Adipocyte (in vitro differentiated cells): ENCODE data around the gene MAN2B2.
"Not testable (repeated sequence)": the region's sequence is repeated elsewhere in the genome, so short reads cannot be mapped to it uniquely, and the experiment has no call there.

ENCODE experiments used
- DNase-seq: peaks from one replicate; pipeline ENCODE4 v3.0.0-alpha.2; 2015; ENCODE audit warnings: low read depth
- H3K27me3 ChIP-seq: replicated peaks from 2 replicates; pipeline ENCODE4 v1.7.0; 2013; ENCODE audit warnings: mild to moderate bottlenecking, low read length, moderate library complexity; ENCODE audit not compliant: control insufficient read depth, insufficient read depth
- H3K36me3 ChIP-seq: 2 replicates; pipeline ENCODE4 v1.7.0; 2013; ENCODE audit warnings: low read length, mild to moderate bottlenecking, moderate library complexity; ENCODE audit not compliant: control insufficient read depth, insufficient read depth, severe bottlenecking
- H3K4me1 ChIP-seq: 2 replicates; pipeline ENCODE4 v1.7.0; 2013; ENCODE audit warnings: mild to moderate bottlenecking, low read length, moderate library complexity; ENCODE audit not compliant: control insufficient read depth, insufficient read depth
- H3K4me3 ChIP-seq: 2 replicates; pipeline ENCODE4 v1.7.0; 2013; ENCODE audit warnings: mild to moderate bottlenecking, low read length, moderate library complexity
- H3K9ac ChIP-seq: 2 replicates; pipeline ENCODE4 v1.7.0; 2013; ENCODE audit warnings: mild to moderate bottlenecking, low read length, moderate library complexity
- H3K9me3 ChIP-seq: 2 replicates; pipeline ENCODE4 v1.7.0; 2013; ENCODE audit warnings: mild to moderate bottlenecking, low read length, moderate library complexity; ENCODE audit not compliant: control insufficient read depth

MAN2B2 gene

DNA sequence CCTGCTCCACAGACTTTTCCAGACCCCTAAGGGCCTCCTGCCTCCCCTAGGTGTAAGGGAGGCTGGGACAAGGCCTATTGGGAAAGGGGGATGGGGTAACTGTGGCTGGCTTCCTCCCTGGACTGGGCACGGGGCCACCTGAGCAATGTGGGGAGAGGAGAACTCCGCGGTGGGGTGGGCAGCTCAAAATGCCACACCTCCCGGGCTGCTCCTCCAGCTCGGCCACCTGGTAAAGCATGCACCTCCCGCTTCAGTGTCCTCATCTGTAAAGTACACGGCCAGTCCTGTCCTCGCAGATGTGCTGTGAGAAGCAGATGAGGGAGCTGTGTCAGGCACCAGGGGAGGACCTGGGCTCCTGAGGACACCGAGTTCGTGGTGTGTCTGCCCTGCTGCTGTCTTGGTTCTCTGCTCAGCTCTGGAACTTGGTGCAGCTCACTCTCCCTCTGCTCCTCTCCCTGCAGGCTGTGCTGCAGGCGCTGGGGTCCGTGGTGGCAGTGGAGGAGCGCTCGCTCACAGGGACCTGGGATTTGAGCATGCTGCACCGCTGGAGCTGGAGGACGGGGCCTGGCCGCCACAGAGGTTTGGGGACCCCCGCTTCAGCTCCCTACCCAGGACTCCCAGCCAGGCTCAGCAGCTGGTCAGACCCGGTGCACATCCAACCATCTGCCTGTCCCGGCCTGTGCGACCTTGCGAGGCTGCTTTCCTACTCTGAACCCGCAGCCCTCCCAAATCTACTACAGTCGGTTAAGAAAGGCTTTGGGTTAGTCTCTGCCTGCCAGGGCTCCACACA is 44.7 kb downstream of the MAN2B2 start:
- Histone ChIP-seq H3K4me3 (no peak overlapping the region), H3K27me3 (no peaks in the 10 kb centered on the region), H3K36me3 (peaks cover 35% of the 10 kb centered on the region), H3K9me3 (no peaks in the 10 kb centered on the region), H3K4me1 (no peaks in the 10 kb centered on the region), H3K9ac (no peak overlapping the region)
- no peak for DNase-seq

DNA sequence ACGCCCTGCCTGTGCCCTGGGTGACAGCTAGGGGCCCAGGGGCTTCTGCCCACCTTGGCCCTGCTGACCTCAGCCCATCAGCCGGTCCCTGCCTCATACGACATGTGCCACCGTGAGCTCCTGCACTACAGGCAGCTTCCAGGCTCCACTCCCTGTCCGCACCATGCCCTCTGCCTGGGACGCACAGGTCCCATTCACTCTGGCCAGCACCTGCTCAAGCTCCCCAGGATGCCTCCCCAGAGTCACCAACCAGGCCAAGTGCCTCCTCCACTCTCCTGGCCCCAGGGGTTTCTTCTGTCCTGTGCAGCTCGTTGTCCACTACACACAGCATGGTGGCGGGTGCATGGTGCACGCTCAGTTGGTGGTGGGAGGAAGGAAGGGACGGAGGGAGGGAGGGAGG is 45.3 kb downstream of the MAN2B2 start:
- H3K9me3 ChIP-seq: no peaks in the 10 kb centered on the region
- peaks cover 32% of the 10 kb centered on the region for H3K36me3 ChIP-seq
- H3K4me1 ChIP-seq: no peaks in the 10 kb centered on the region
- no peaks in the 10 kb centered on the region for H3K27me3 ChIP-seq
- DNase-seq: no peak
- no peak overlapping the region for H3K4me3 ChIP-seq
- no peak overlapping the region for H3K9ac ChIP-seq

DNA sequence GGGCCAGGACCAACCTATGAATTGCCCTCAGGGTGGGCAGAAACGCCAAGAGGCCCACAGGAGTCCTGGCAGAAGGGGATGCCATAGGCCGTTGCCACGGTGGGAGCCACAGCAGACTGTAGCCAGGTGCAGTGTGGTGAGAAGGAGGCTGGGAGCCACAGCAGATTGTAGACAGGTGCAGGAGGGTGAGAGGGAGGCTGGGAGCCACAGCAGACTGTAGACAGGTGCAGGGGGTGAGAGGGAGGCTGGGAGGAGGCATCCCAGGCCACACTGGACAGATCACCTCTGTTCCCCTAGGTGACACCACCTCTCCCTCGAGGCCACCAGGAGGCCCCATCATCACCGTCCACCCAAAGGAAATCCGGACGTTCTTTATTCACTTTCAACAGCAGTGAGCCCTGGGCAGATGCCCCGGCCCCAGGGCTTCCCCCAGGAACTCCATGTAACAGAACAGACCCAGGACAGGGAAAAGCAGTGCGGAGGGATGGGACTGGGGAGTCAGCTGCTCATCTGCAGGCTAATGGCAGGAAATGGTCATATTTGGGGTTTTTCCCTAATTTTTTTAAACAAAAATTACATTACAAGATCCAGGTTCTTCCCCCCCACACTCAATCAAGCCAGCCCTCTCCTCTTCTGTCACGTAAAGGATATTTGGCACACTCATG is 46.0 kb downstream of the MAN2B2 start:
- no peak overlapping the region for H3K4me3 ChIP-seq
- no peaks in the 10 kb centered on the region for H3K4me1 ChIP-seq
- DNase-seq: no peak
- H3K9ac ChIP-seq: no peak overlapping the region
- H3K9me3 ChIP-seq: no peaks in the 10 kb centered on the region
- H3K36me3 ChIP-seq: peaks cover 29% of the 10 kb centered on the region
- no peaks in the 10 kb centered on the region for H3K27me3 ChIP-seq

DNA sequence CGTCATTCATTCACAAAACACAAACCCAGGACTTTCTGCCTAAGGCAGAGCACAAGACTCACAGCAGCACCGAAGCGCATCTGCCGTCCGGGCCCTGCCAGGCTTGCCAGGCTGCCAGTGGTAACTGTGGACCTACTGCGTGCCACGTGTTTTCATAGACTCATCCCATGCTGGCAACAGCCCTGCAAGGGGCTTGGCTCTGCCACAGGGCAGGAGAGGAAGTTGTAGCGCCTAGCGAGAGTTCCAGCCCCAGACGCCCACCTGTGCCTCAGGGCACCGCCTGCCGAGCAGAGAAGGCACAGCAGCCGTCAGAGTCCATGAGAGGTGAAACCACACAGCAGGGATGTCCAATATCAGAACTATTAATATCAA is 46.6 kb downstream of the MAN2B2 start:
- H3K4me1 ChIP-seq: no peaks in the 10 kb centered on the region
- peaks cover 24% of the 10 kb centered on the region for H3K36me3 ChIP-seq
- DNase-seq: no peak
- no peak overlapping the region for H3K4me3 ChIP-seq
- H3K9ac ChIP-seq: no peak overlapping the region
- no peaks in the 10 kb centered on the region for H3K27me3 ChIP-seq
- no peaks in the 10 kb centered on the region for H3K9me3 ChIP-seq

DNA sequence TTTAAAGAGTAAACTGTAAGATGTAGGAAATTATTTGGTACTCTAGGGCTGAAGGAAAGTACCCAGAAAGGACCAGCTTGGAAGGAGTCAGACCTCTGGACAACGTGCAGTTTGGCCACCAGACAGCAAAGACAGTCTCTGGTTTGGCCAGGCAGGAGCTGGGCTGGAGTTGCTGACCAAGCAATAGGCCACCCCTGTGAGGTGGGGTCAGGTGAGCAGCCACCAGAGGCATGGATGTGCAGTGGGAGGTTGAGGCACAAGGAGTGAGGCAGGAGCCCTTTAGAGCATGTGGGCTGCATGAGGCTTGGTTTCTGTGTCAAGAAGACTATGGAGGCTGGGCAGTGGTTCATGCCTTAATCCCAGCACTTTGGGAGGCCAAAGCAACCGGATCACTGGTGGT is 47.8 kb downstream of the MAN2B2 start:
- no peak overlapping the region for H3K4me3 ChIP-seq
- no peaks in the 10 kb centered on the region for H3K9me3 ChIP-seq
- no peaks in the 10 kb centered on the region for H3K27me3 ChIP-seq
- peaks cover 19% of the 10 kb centered on the region for H3K36me3 ChIP-seq
- no peak for DNase-seq
- no peak overlapping the region for H3K9ac ChIP-seq
- H3K4me1 ChIP-seq: no peaks in the 10 kb centered on the region

DNA sequence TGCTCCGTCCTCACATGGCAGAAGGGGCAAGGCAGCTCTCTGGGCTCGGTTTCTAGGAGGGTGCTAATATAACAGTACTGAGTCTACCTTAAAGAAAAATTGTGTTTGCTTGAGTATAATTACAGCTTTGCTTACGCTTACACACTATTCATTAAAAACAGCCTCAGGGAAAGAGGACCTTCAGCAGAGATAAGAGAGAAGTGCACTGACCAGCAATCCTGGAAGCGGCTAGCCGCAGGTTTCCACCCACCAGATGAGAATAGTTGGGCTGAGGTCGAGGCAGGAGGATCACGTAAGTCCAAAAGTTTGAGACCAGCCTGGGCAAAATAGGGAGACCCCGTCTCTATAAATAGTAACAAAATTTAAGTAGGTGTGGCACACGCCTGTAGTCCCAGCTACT is 50.3 kb downstream of the MAN2B2 start:
- Histone ChIP-seq H3K4me1 (no peaks in the 10 kb centered on the region), H3K9ac (no peak overlapping the region), H3K27me3 (no peaks in the 10 kb centered on the region), H3K4me3 (no peak overlapping the region), H3K9me3 (no peaks in the 10 kb centered on the region), H3K36me3 (peaks cover 2% of the 10 kb centered on the region)
- no peak for DNase-seq

DNA sequence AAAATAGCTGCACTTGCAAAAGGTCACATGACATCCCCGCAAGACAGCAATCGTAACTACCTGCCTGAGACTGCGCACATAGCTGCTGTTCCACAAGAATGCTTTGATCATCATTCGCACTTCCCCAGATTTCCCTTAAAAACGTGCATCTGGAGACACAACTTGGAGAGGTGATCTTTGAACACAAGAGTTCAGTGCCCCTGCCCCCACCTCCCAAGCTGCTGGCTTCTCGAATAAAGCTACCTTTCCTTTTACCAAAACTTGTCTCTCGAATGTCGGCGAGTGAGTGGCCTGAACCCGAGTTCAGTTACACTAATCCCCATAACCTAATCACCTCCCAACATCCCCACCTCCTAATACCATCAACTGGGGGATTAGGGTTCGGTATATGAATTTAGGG is 51.1 kb downstream of the MAN2B2 start:
- DNase-seq: no peak
- no peaks in the 10 kb centered on the region for H3K9me3 ChIP-seq
- H3K27me3 ChIP-seq: no peaks in the 10 kb centered on the region
- H3K4me1 ChIP-seq: no peaks in the 10 kb centered on the region
- no peak overlapping the region for H3K9ac ChIP-seq
- no peaks in the 10 kb centered on the region for H3K36me3 ChIP-seq
- H3K4me3 ChIP-seq: no peak overlapping the region

DNA sequence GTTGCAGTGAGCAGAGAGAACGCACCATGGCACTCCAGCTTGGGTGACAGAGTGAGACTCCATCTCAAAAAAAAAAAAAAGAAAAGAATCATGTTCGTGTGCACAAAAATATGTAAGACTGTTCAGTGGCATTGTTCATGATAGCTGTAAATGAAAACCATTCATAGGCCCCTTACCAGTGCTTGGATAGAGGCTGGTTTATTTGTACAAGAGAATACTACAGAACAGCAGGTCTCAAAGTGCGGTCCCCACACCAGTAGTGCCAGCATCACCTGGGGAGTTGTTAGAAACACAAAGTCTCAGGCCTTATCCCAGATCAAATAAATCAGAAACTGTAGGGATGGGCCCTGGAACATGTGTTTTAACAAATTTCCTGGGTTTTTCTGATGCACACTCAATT is 52.8 kb downstream of the MAN2B2 start:
- Histone ChIP-seq H3K4me3 (no peak overlapping the region), H3K36me3 (no peaks in the 10 kb centered on the region), H3K9ac (no peak overlapping the region), H3K27me3 (no peaks in the 10 kb centered on the region), H3K4me1 (no peaks in the 10 kb centered on the region), H3K9me3 (no peaks in the 10 kb centered on the region)
- DNase-seq: no peak

DNA sequence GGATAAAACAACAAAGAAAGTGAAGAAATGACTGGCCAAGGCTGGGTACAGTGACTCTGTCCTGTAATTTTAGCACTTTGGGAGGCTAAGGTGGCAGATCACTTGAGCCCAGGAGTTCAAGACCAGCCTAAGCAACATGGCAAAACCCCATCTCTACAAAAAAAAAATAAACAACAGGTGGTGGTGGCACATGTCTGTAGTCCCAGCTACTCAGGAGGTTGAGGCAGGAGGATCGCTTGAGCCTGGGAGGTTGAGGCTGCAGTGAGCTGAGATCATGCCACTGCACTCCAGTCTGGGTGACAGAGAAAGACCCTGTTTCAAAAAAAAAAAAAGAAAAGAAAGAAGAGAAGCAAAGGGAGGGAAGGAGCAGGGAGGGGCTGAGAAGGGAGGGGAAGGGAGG is 53.5 kb downstream of the MAN2B2 start:
- not testable (repeated sequence) for H3K27me3 ChIP-seq, DNase-seq, H3K9me3 ChIP-seq, H3K4me3 ChIP-seq, H3K9ac ChIP-seq, H3K36me3 ChIP-seq, H3K4me1 ChIP-seq

DNA sequence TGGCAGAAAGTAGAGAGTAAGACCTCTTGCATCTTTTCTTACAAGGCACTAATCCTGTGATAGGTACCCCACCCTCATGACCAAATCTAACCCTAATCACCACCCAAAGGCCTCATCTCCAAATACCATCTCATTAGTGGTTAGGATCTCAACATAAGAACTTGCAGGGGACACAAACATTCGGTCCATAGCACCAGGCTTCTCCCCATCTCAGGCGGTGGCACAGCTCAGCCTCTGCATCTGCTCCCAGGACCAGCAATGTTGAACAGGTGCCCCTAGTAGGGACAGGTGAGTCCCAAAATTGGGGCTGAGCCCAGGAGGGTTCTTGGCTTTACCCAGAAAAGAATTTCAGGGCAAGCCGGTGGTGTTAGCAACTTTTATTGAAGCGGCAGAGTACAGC is 57.1 kb downstream of the MAN2B2 start:
- DNase-seq: no peak
- Histone ChIP-seq H3K9ac (no peak overlapping the region), H3K27me3 (no peaks in the 10 kb centered on the region), H3K4me3 (no peak overlapping the region), H3K4me1 (peaks cover 8% of the 10 kb centered on the region), H3K9me3 (no peaks in the 10 kb centered on the region), H3K36me3 (no peaks in the 10 kb centered on the region)

DNA sequence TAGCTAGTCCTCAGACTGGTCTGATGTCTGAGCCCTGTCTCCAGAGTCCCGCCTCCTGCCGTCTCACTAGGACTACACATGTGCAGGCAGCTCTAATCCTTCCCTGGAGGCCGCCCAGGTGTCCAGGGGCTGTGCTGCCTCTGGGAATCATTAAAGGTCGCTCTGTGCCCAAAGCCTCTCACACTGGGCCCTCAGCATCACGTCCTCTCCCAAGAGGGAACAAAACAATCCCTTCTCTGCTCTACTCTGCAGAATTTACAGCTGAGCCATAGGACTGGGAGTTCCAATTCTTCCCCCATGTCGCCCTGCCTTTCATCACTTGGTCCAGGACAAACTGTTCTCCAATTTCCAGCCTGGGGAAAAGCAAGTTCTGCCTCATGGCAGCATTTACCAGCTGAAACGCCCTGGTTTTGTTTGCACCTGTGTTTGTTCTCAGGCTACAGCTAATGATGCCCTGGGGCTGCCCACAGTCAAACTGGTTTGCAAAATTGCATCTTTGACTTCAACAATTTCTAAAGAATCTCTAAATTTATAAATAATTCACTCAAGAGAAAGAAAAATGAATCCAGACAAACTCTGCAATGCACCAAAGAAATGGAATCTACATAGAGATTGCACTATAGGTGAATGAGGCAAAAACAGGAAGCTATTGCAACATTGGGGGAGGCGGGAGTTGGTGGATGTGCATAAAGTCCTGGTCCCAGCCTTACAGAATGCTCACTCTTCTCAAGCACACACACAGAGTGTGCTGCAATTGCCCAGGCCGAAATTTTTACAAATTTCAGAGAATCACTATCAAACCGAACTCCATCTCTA is 58.3 kb downstream of the MAN2B2 start:
- Histone ChIP-seq H3K9ac (no peak overlapping the region), H3K27me3 (no peaks in the 10 kb centered on the region), H3K9me3 (no peaks in the 10 kb centered on the region), H3K36me3 (no peaks in the 10 kb centered on the region), H3K4me1 (peaks cover 8% of the 10 kb centered on the region), H3K4me3 (no peak overlapping the region)
- peak; percentile 73 for DNase-seq
